Thoracic aorta (tissue), 2 donors: ENCODE data around the gene USP47. TPM values are rescaled to one million over a fixed set of nuclear protein-coding genes. Genes with fewer than 3 reads are reported as not detected.

Experiments used
- ATAC-seq: fragments of 150-250 bp; one replicate; pipeline ENCODE4 v1.8.0; 2017; ENCODE audit warnings: low read depth; ENCODE audit not compliant: insufficient number of reproducible peaks, low FRiP score
- DNase-seq: peaks from one replicate; pipeline ENCODE4 v3.0.0-alpha.2; 2020; ENCODE audit warnings: low spot score
- H3K27ac ChIP-seq, 2 donors: fragments of 200-600 bp; sonication (generic); 1 replicate in 1 of 2; 2 replicates in 1 of 2; pipeline ENCODE4 v1.5.1; 2016; ENCODE audit warnings: mild to moderate bottlenecking in 2 of 2, moderate library complexity in 2 of 2
- H3K27me3 ChIP-seq: fragments of 200-600 bp; sonication (generic); replicated peaks from 2 replicates; pipeline ENCODE4 v1.6.0; 2016; ENCODE audit warnings: mild to moderate bottlenecking; ENCODE audit not compliant: insufficient read depth
- H3K36me3 ChIP-seq: fragments of 200-600 bp; sonication (generic); one replicate; pipeline ENCODE4 v1.5.1; 2016
- H3K4me1 ChIP-seq, 2 donors: fragments of 200-600 bp; sonication (generic); 1 replicate in 1 of 2; 2 replicates in 1 of 2; pipeline versions ENCODE4 v1.5.1 to v1.6.0; 2016; ENCODE audit warnings: low read depth in 2 of 2, mild to moderate bottlenecking in 1 of 2; ENCODE audit not compliant: control insufficient read depth in 1 of 2
- H3K4me3 ChIP-seq: fragments of 200-600 bp; sonication (generic); 2 replicates; pipeline ENCODE4 v1.5.1; 2016; ENCODE audit warnings: mild to moderate bottlenecking
- H3K9me3 ChIP-seq: fragments of 200-600 bp; sonication (generic); 2 replicates; pipeline ENCODE4 v1.5.1; 2016
- total RNA-seq, 2 donors: library from RNA; depleted of rRNA; stranded (reverse); fragments of >200 nt; gene quantifications; one replicate each; pipeline versions ENCODE4 v1.1.0 to v1.2.3, GENCODE V29; 2016
- TF ChIP-seq, protein P1 (sequence below): fragments of 200-600 bp; sonication (generic); IDR thresholded peaks from one replicate; pipeline ENCODE4 v1.5.1; 2019; ENCODE audit warnings: antibody characterized with exemption

USP47 gene
- total RNA-seq, 2 donors from 2014 or later: 55.0 to 86.4 TPM

DNA sequence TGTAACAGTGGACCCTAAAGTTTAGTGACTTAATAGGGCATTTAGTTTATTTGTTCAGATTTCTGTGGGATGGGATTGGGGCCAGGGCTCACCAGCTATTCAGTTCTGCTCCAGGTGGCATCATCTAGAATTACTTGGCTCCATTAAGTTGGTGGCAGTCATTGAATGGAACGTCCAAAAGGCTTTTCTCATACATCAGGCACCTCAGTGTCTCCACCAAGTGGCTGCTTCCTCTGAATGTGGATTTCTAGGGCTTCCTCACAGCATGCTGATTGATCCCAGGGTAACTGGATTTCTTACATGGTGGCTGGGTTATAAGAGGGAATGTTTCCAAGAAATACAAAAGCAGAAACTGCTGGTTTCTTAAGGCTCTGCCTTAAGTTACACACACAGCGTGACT is 34.7 kb downstream of the USP47 start:
- no peaks in the 10 kb centered on the region for H3K36me3 ChIP-seq
- H3K27me3 ChIP-seq: no peaks in the 10 kb centered on the region
- peaks cover 5 to 15% of the 10 kb centered on the region in 2 donors for H3K4me1 ChIP-seq
- no peak overlapping the region for H3K27ac ChIP-seq
- no peak for ATAC-seq
- TF ChIP-seq, protein P1, sequence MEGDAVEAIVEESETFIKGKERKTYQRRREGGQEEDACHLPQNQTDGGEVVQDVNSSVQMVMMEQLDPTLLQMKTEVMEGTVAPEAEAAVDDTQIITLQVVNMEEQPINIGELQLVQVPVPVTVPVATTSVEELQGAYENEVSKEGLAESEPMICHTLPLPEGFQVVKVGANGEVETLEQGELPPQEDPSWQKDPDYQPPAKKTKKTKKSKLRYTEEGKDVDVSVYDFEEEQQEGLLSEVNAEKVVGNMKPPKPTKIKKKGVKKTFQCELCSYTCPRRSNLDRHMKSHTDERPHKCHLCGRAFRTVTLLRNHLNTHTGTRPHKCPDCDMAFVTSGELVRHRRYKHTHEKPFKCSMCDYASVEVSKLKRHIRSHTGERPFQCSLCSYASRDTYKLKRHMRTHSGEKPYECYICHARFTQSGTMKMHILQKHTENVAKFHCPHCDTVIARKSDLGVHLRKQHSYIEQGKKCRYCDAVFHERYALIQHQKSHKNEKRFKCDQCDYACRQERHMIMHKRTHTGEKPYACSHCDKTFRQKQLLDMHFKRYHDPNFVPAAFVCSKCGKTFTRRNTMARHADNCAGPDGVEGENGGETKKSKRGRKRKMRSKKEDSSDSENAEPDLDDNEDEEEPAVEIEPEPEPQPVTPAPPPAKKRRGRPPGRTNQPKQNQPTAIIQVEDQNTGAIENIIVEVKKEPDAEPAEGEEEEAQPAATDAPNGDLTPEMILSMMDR: no peak
- H3K4me3 ChIP-seq: no peak overlapping the region
- no peak for DNase-seq
- H3K9me3 ChIP-seq: no peaks in the 10 kb centered on the region

DNA sequence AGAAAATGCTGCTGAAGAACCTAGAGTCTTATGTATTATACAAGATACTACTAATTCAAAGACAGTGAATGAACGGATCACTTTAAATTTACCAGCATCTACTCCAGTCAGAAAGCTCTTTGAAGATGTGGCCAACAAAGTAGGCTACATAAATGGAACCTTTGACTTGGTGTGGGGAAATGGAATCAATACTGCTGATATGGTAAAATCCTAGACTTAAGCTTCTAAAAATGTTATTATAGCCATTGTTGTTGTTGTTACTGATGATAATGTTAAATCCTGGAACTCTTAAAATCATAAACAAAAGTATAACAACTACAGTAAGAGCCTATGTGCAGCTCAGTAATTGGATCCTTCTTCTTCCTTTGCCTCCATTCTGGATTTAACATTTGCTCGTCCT is 38.4 kb downstream of the USP47 start:
- ATAC-seq (no peak), DNase-seq (no peak)
- no peak overlapping the region for H3K27ac ChIP-seq
- no peaks in the 10 kb centered on the region for H3K4me1 ChIP-seq
- H3K9me3 ChIP-seq: no peaks in the 10 kb centered on the region
- no peak overlapping the region for H3K4me3 ChIP-seq
- TF ChIP-seq, protein P1: no peak
- no peaks in the 10 kb centered on the region for H3K27me3 ChIP-seq
- peaks cover 3% of the 10 kb centered on the region for H3K36me3 ChIP-seq

DNA sequence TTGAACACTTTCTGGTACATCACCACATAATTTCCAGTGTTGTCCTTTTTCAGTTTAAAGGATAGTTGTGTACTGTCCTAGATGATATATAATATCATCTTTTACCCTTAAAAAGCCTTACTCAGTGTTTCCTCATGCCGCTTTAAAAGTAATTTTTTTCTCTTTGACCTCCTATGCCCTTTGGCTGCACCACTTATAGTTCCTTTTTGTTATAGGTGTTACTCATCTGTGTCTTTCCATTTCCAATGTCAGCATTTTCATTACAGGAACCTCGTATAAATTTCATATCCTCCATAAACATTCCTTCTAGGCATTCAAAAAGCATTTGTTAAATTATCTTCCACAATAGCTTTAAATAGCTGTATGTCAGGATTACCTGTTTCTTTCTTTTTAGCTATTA is 40.8 kb downstream of the USP47 start:
- Histone ChIP-seq H3K27me3 (no peaks in the 10 kb centered on the region), H3K4me1 (no peaks in the 10 kb centered on the region), H3K36me3 (peaks cover 19% of the 10 kb centered on the region), H3K9me3 (no peaks in the 10 kb centered on the region), H3K4me3 (no peak overlapping the region), H3K27ac (no peak overlapping the region)
- TF ChIP-seq, protein P1: no peak
- DNase-seq (no peak), ATAC-seq (no peak)

DNA sequence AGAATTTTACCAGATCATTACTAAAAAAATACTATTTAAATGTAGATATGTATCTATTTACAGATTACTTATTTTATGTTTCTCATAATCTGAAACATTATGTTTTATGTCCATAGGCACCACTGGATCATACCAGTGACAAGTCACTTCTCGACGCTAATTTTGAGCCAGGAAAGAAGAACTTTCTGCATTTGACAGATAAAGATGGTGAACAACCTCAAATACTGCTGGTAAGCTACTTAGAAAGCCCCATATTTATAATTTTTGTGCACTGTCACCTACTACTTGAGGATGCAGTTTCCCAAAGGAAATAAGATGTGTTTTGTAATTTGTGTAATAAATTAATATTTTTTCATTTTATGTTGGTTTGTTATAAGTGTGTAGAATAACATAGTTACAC is 42.6 kb downstream of the USP47 start:
- no peak for DNase-seq
- no peaks in the 10 kb centered on the region for H3K27me3 ChIP-seq
- no peak for ATAC-seq
- H3K4me1 ChIP-seq: no peaks in the 10 kb centered on the region
- no peak overlapping the region for H3K4me3 ChIP-seq
- no peak overlapping the region for H3K27ac ChIP-seq
- no peaks in the 10 kb centered on the region for H3K9me3 ChIP-seq
- peaks cover 19% of the 10 kb centered on the region for H3K36me3 ChIP-seq
- TF ChIP-seq, protein P1: no peak

DNA sequence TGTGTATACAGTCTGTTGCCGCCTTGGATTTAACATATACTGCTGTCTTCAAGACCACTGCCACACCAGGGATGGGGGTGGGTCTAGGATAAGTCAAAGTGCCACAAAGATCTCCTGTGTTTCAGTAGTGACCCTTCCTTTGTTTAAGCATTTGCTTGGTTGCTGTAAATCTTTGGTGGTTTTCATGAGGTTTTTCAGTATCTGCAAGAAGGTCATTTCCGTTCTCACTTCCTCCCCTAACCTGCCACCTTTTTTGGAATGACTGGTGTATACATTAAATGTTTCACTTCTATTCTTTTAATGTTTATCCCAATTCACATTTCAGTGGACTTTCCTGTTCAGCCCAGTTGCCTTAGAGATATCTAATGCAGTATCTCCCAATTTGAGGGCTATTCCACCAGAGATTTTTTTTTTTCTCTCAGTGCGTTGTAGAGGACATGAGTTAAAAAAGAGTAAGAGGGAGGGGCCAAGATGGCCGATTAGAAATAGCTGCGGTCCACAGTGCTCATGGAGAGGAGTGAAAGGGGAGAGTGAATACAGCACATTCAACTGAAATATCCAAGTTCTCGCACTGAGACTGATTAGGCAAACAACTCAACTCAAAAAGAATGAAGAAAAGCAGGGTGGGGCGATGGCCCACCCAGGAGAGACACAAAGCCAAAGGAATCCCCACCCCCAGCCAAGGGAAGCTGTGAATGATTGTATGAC is 43.2 kb downstream of the USP47 start:
- Histone ChIP-seq H3K27me3 (no peaks in the 10 kb centered on the region), H3K27ac (no peak overlapping the region), H3K4me1 (no peaks in the 10 kb centered on the region), H3K4me3 (no peak overlapping the region), H3K9me3 (no peaks in the 10 kb centered on the region), H3K36me3 (peaks cover 19% of the 10 kb centered on the region)
- ATAC-seq (no peak), DNase-seq (no peak)
- TF ChIP-seq, protein P1: no peak
